Neural progenitor cell (in vitro differentiated cells): ENCODE measurements around the gene OR8D1. TPM values are rescaled to one million over a fixed set of nuclear protein-coding genes. Genes with fewer than 3 reads are reported as not detected.

Experiments used
- DNase-seq: peaks from one replicate; pipeline ENCODE4 v3.0.0-alpha.2; 2016; ENCODE audit warnings: low spot score
- H2AFZ ChIP-seq: fragments of 200-600 bp; sonication (generic); replicated peaks from 2 replicates; pipeline ENCODE4 v1.6.1; 2016; ENCODE audit warnings: antibody characterized with exemption
- H3F3A ChIP-seq: fragments of 200-600 bp; sonication (generic); 2 replicates; pipeline ENCODE4 v1.6.1; 2016; ENCODE audit warnings: antibody characterized with exemption, low read depth
- H3K27ac ChIP-seq: fragments of 200-600 bp; sonication (generic); 2 replicates; pipeline ENCODE4 v1.5.1; 2016; ENCODE audit warnings: mild to moderate bottlenecking
- H3K27me3 ChIP-seq: fragments of 200-600 bp; sonication (generic); 2 replicates; pipeline ENCODE4 v1.6.1; 2016; ENCODE audit warnings: mild to moderate bottlenecking, moderate library complexity
- H3K36me3 ChIP-seq: fragments of 200-600 bp; sonication (generic); 2 replicates; pipeline ENCODE4 v1.5.1; 2016
- H3K4me1 ChIP-seq: fragments of 200-600 bp; sonication (generic); 2 replicates; pipeline ENCODE4 v1.6.1; 2016; ENCODE audit warnings: mixed run types
- H3K4me2 ChIP-seq: fragments of 200-600 bp; sonication (generic); 2 replicates; pipeline ENCODE4 v1.6.1; 2016
- H3K4me3 ChIP-seq: fragments of 200-600 bp; sonication (generic); 2 replicates; pipeline ENCODE4 v1.5.1; 2016
- H3K79me2 ChIP-seq: fragments of 200-600 bp; sonication (generic); 2 replicates; pipeline ENCODE4 v1.6.1; 2016; ENCODE audit warnings: low read depth
- H3K9ac ChIP-seq: fragments of 200-600 bp; sonication (generic); 2 replicates; pipeline ENCODE4 v1.6.1; 2016
- H3K9me3 ChIP-seq: fragments of 200-600 bp; sonication (generic); 2 replicates; pipeline ENCODE4 v1.5.1; 2016; ENCODE audit warnings: low read depth
- H4K20me1 ChIP-seq: fragments of 200-600 bp; sonication (generic); 2 replicates; pipeline ENCODE4 v1.6.1; 2016; ENCODE audit warnings: low read depth
- H3K27ac Mint-ChIP-seq: 3 replicates; pipeline ENCODE4 v1.8.0; 2021; ENCODE audit warnings: mixed read lengths
- H3K27me3 Mint-ChIP-seq: 2 replicates; pipeline ENCODE4 v1.8.0; 2022; ENCODE audit warnings: low read depth, mild to moderate bottlenecking, inconsistent platforms, moderate library complexity, mixed read lengths; ENCODE audit not compliant: insufficient read depth
- H3K36me3 Mint-ChIP-seq: 3 replicates; pipeline ENCODE4 v1.8.0; 2021; ENCODE audit warnings: mixed read lengths
- H3K4me1 Mint-ChIP-seq: 3 replicates; pipeline ENCODE4 v1.8.0; 2021; ENCODE audit warnings: mixed read lengths
- H3K4me3 Mint-ChIP-seq: 3 replicates; pipeline ENCODE4 v1.8.0; 2021; ENCODE audit warnings: mild to moderate bottlenecking, moderate library complexity, mixed read lengths
- H3K9me3 Mint-ChIP-seq: 3 replicates; pipeline ENCODE4 v1.8.0; 2020; ENCODE audit warnings: mixed read lengths
- EZH2 ChIP-seq: fragments of 200-600 bp; sonication (generic); IDR thresholded peaks from 2 replicates; pipeline ENCODE4 v1.6.1; 2017; ENCODE audit warnings: antibody characterized with exemption, mild to moderate bottlenecking, moderate library complexity
- EZH2phosphoT487 ChIP-seq: fragments of 200-600 bp; sonication (generic); IDR thresholded peaks from 2 replicates; pipeline ENCODE4 v1.6.1; 2017; ENCODE audit warnings: antibody characterized with exemption
- total RNA-seq: library from RNA; depleted of rRNA; stranded (reverse); fragments of >200 nt; gene quantifications from 2 replicates; pipeline ENCODE4 v1.2.3, GENCODE V29; 2015; ENCODE audit warnings: low replicate concordance
- TF ChIP-seq, protein P1 (sequence below): fragments of 200-600 bp; sonication (generic); IDR thresholded peaks from 2 replicates; pipeline ENCODE4 v1.5.1; 2017; ENCODE audit warnings: antibody characterized with exemption, mild to moderate bottlenecking

OR8D1 gene
- total RNA-seq, 1 donor from 2014 or later = not detected

DNA sequence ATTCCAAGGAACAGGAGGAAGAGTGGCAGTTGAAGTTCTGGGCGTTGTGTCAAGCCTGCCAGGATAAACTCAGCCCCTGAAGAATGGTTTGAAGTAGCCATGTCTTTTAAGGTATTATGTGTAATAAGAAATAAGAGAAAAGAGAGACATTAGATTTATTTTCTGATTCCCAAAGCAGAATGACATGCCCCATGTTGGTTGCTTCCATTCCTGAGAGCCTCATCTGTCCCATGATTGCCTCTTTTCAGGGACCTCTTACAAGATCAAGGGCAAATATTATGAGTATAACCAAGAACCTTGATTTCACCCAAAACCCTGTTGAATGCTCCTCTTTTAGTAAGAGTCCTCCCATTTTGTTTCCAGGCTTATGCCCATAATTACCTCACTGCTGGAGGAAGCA is 6.3 kb upstream of the OR8D1 start, which contains the start of gene OR8D2:
OR8D2 (minus strand) TSS at position 101 of the 400 bp plus-strand sequence; CDS start at position 101, 0 bp downstream.
- no peaks in the 10 kb centered on the region for H4K20me1 ChIP-seq
- Mint-ChIP-seq H3K9me3 (no peaks in the 10 kb centered on the region), H3K27me3 (no peaks in the 10 kb centered on the region), H3K27ac (no peak within 1 kb of the TSS), H3K4me1 (no peaks in the 10 kb centered on the region), H3K36me3 (no peaks in the 10 kb centered on the region), H3K4me3 (no peak within 1 kb of the TSS)
- H3K4me2 ChIP-seq = no peak within 1 kb of the TSS
- no peaks in the 10 kb centered on the region for H3K27me3 ChIP-seq
- H3K4me1 ChIP-seq = no peaks in the 10 kb centered on the region
- H3K9ac ChIP-seq = no peak within 1 kb of the TSS
- no peaks in the 10 kb centered on the region for H3K79me2 ChIP-seq
- H3K36me3 ChIP-seq = no peaks in the 10 kb centered on the region
- no peak for DNase-seq
- no peak within 1 kb of the TSS for H3K27ac ChIP-seq
- TF ChIP-seq EZH2phosphoT487 (no peak), EZH2 (no peak)
- TF ChIP-seq, protein P1, sequence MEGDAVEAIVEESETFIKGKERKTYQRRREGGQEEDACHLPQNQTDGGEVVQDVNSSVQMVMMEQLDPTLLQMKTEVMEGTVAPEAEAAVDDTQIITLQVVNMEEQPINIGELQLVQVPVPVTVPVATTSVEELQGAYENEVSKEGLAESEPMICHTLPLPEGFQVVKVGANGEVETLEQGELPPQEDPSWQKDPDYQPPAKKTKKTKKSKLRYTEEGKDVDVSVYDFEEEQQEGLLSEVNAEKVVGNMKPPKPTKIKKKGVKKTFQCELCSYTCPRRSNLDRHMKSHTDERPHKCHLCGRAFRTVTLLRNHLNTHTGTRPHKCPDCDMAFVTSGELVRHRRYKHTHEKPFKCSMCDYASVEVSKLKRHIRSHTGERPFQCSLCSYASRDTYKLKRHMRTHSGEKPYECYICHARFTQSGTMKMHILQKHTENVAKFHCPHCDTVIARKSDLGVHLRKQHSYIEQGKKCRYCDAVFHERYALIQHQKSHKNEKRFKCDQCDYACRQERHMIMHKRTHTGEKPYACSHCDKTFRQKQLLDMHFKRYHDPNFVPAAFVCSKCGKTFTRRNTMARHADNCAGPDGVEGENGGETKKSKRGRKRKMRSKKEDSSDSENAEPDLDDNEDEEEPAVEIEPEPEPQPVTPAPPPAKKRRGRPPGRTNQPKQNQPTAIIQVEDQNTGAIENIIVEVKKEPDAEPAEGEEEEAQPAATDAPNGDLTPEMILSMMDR = no peak
- no peaks in the 10 kb centered on the region for H3F3A ChIP-seq
- H3K9me3 ChIP-seq = no peaks in the 10 kb centered on the region
- H3K4me3 ChIP-seq = no peak within 1 kb of the TSS
- H2AFZ ChIP-seq = no peak within 1 kb of the TSS

DNA sequence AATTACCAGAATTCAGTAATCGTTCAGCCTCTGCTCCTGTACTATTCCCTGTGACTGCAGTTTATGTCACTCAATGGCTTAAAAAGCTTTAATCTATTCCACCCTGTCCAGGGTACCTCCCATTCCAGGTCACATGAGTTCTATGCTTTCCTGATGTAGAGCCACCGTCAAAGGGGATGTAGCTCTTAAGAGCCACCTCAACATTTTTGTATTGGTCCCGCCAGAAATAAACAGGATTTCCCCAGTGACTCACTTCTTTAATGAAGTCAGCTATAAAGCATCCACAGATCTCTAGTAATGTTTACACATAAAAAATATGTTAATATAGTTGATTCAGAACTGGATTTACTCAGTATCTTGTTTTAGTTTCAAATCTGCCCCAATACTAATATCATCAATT is 1.3 kb upstream of the OR8D1 start:
- H3K4me3 ChIP-seq = no peak overlapping the region
- no peak overlapping the region for H2AFZ ChIP-seq
- H3K4me1 Mint-ChIP-seq = no peaks in the 10 kb centered on the region
- H3K9ac ChIP-seq = no peak overlapping the region
- no peaks in the 10 kb centered on the region for H3K79me2 ChIP-seq
- H3K4me2 ChIP-seq = no peak overlapping the region
- no peak for DNase-seq
- H3K36me3 ChIP-seq = no peaks in the 10 kb centered on the region
- H3K27ac ChIP-seq = no peak overlapping the region
- H3K27ac Mint-ChIP-seq = no peak overlapping the region
- H3K27me3 ChIP-seq = no peaks in the 10 kb centered on the region
- TF ChIP-seq EZH2phosphoT487 (no peak), EZH2 (no peak)
- TF ChIP-seq, protein P1 = no peak
- no peaks in the 10 kb centered on the region for H3K9me3 ChIP-seq
- H3K36me3 Mint-ChIP-seq = no peaks in the 10 kb centered on the region
- H3F3A ChIP-seq = no peaks in the 10 kb centered on the region
- H3K9me3 Mint-ChIP-seq = no peaks in the 10 kb centered on the region
- no peak overlapping the region for H3K4me3 Mint-ChIP-seq
- H3K27me3 Mint-ChIP-seq = no peaks in the 10 kb centered on the region
- no peaks in the 10 kb centered on the region for H3K4me1 ChIP-seq
- no peaks in the 10 kb centered on the region for H4K20me1 ChIP-seq

DNA sequence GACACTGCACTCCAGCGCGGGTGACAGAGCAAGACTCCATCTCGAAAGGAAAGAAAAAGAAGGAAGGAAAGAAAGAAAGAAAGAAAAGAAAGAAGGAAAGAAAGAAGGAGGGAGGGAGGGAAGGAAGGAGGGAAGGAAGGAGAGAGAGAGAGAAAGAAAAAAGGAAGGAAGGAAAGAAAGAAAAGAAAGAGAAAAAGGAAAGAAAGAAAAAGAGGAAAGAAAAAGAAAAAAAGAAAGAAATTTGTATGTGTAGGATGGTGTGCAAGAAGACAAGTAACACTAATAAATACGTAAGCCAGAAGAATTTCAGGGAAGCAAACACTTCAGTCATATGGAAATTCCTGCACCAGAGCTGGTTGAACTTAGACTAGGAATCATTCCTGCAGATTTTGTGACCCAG is 618 bp downstream of the OR8D1 start:
- H3K4me3 Mint-ChIP-seq = no peak overlapping the region
- Histone ChIP-seq H4K20me1 (no peaks in the 10 kb centered on the region), H3K36me3 (no peaks in the 10 kb centered on the region), H2AFZ (no peak overlapping the region), H3K4me1 (no peaks in the 10 kb centered on the region), H3K79me2 (no peaks in the 10 kb centered on the region), H3K4me3 (no peak overlapping the region), H3K9ac (no peak overlapping the region), H3K4me2 (no peak overlapping the region), H3K9me3 (no peaks in the 10 kb centered on the region), H3F3A (no peaks in the 10 kb centered on the region), H3K27ac (no peak overlapping the region), H3K27me3 (no peaks in the 10 kb centered on the region)
- no peak for DNase-seq
- H3K36me3 Mint-ChIP-seq = no peaks in the 10 kb centered on the region
- no peaks in the 10 kb centered on the region for H3K9me3 Mint-ChIP-seq
- TF ChIP-seq EZH2 (no peak), EZH2phosphoT487 (no peak)
- TF ChIP-seq, protein P1 = no peak
- no peaks in the 10 kb centered on the region for H3K4me1 Mint-ChIP-seq
- H3K27me3 Mint-ChIP-seq = no peaks in the 10 kb centered on the region
- H3K27ac Mint-ChIP-seq = no peak overlapping the region
